ENCODE measurements around the gene IL12RB2. TPM values are rescaled to one million over a fixed set of nuclear protein-coding genes. Genes with fewer than 3 reads are reported as not detected.

Gene IL12RB2
- total RNA-seq, 1 experiment from 2014 or later = not detected

GRCh38 chr1:67429011-67429527 lies 121.4 kb downstream of the IL12RB2 start:
- Histone ChIP-seq H4K20me1 (ENCODE audit: insufficient read depth) (peaks cover 55% of the 10 kb centered on the region), H2AFZ (no peak overlapping the region), H3K79me2 (ENCODE audit: low read depth) (peaks cover 62% of the 10 kb centered on the region), H3K9me3 (ENCODE audit: insufficient read depth, low read depth) (no peaks in the 10 kb centered on the region), H3K27ac (peak overlapping the region; percentile 88), H3K4me2 (peak overlapping the region; percentile 98), H3K36me3 (ENCODE audit: low read depth) (peaks cover 48% of the 10 kb centered on the region), H3K4me3 (peak overlapping the region; percentile 78), H3F3A (ENCODE audit: insufficient read depth, low read depth) (peaks cover 17% of the 10 kb centered on the region; the same call in 1 of the 2 replicates), H3K9me2 (ENCODE audit: insufficient read depth) (no peaks in the 10 kb centered on the region), H3K4me1 (replicated peaks; ENCODE audit: insufficient read depth) (peaks cover 34% of the 10 kb centered on the region), H3K27me3 (ENCODE audit: insufficient read depth, low read depth) (no peaks in the 10 kb centered on the region)
- TF ChIP-seq CTCF (conservative IDR thresholded peaks at IDR 0.05) = no peak
- TF ChIP-seq EZH2 (IDR thresholded peaks at IDR 0.05; ENCODE audit: low read depth) = no peak
- intact Hi-C loops (cut with micrococcal nuclease; ENCODE audit: unreplicated experiment) = no loop called here
- peak in 1 of 2 experiments; percentile 8 for DNase-seq
- ChIA-PET POLR2A (ENCODE audit: unreplicated experiment) (interaction anchor here (0.6 kb wide), 1 partner anchor 50 kb away, joined by 5 read pairs; no protein-coding TSS in a partner anchor), CTCF (no interaction called here)
- no TSS peak for BruUV-seq (replicated peaks)

GRCh38 chr1:67429528-67430357 lies 122.1 kb downstream of the IL12RB2 start:
- Histone ChIP-seq H4K20me1 (ENCODE audit: insufficient read depth) (peaks cover 48% of the 10 kb centered on the region), H3K36me3 (ENCODE audit: low read depth) (peaks cover 42% of the 10 kb centered on the region), H3K9me3 (ENCODE audit: insufficient read depth, low read depth) (no peaks in the 10 kb centered on the region), H3K4me1 (replicated peaks; ENCODE audit: insufficient read depth) (peaks cover 34% of the 10 kb centered on the region), H3K9me2 (ENCODE audit: insufficient read depth) (no peaks in the 10 kb centered on the region), H3K27me3 (ENCODE audit: insufficient read depth, low read depth) (no peaks in the 10 kb centered on the region), H3K79me2 (ENCODE audit: low read depth) (peaks cover 55% of the 10 kb centered on the region), H3K4me2 (peak overlapping the region; percentile 98), H2AFZ (no peak overlapping the region), H3F3A (ENCODE audit: insufficient read depth, low read depth) (peaks cover 17% of the 10 kb centered on the region; the same call in 1 of the 2 replicates), H3K27ac (peak overlapping the region; percentile 88), H3K4me3 (peak overlapping the region; percentile 78)
- ChIA-PET CTCF (interaction anchor here (0.6 kb wide), 1 partner anchor 78 kb away, joined by 6 read pairs; no protein-coding TSS in a partner anchor), POLR2A (ENCODE audit: unreplicated experiment) (interaction anchor here (0.6 to 0.9 kb wide), 4 partner anchors 11 to 1891 kb away, joined by 3 to 5 read pairs (median 4); no protein-coding TSS in a partner anchor)
- TF ChIP-seq EZH2 (IDR thresholded peaks at IDR 0.05; ENCODE audit: low read depth) = no peak
- no peak for TF ChIP-seq CTCF (conservative IDR thresholded peaks at IDR 0.05)
- intact Hi-C loops (cut with micrococcal nuclease; ENCODE audit: unreplicated experiment) = loop anchor here (1.0 to 10.0 kb wide), 8 partner anchors 48 to 497 kb away; partner anchors contain the start of genes GADD45A and GNG12
- TSS peak; percentile 38 for BruUV-seq (replicated peaks)
- peak in 1 of 2 experiments; percentile 26 for DNase-seq

- peak; percentile 93 to 97 for DNase-seq
- H3K4me2 ChIP-seq = peak within 1 kb of the TSS; percentile 98
- BruUV-seq (replicated peaks) = TSS peak; percentile 95
- no peaks in the 10 kb centered on the region for H3K9me3 ChIP-seq (ENCODE audit: insufficient read depth, low read depth)
- POLR2A ChIA-PET (ENCODE audit: unreplicated experiment) = interaction anchor here (0.6 to 0.9 kb wide), 5 partner anchors 12 to 1891 kb away, joined by 3 to 13 read pairs (median 5); partner anchors contain the start of gene GADD45A
- peaks cover 40% of the 10 kb centered on the region for H4K20me1 ChIP-seq (ENCODE audit: insufficient read depth)
- peak within 1 kb of the TSS; percentile 95 for H2AFZ ChIP-seq
- intact Hi-C loops (cut with micrococcal nuclease; ENCODE audit: unreplicated experiment) = loop anchor here (1.0 to 10.0 kb wide), 8 partner anchors 47 to 498 kb away; partner anchors contain the start of genes GADD45A and GNG12
- H3K27me3 ChIP-seq (ENCODE audit: insufficient read depth, low read depth) = no peaks in the 10 kb centered on the region
- TF ChIP-seq EZH2 (IDR thresholded peaks at IDR 0.05; ENCODE audit: low read depth) (no peak), CTCF (conservative IDR thresholded peaks at IDR 0.05) (0 out of 2 replicates have a peak, but pooled peaks have one; percentile 11)
- peaks cover 34% of the 10 kb centered on the region for H3K4me1 ChIP-seq (replicated peaks; ENCODE audit: insufficient read depth)
- peak within 1 kb of the TSS; percentile 78 for H3K4me3 ChIP-seq
- H3K79me2 ChIP-seq (ENCODE audit: low read depth) = peaks cover 47% of the 10 kb centered on the region
- peaks cover 36% of the 10 kb centered on the region for H3K36me3 ChIP-seq (ENCODE audit: low read depth)
- CTCF ChIA-PET = no interaction called here
- peak within 1 kb of the TSS; percentile 88 for H3K27ac ChIP-seq
- H3K9me2 ChIP-seq (ENCODE audit: insufficient read depth) = no peaks in the 10 kb centered on the region
- H3F3A ChIP-seq (ENCODE audit: insufficient read depth, low read depth) = peaks cover 12% of the 10 kb centered on the region; the same call in 1 of the 2 replicates
Measured at GRCh38 chr1:67430358-67431155, 122.9 kb downstream of the IL12RB2 start, which contains the start of gene SERBP1. TSS of gene SERBP1 (minus strand) at chr1:67430402. CDS start at chr1:67430300, 102 bp downstream.

Data from PC-9 (cell line).